Measurements from ENCODE around the gene PATJ. TPM values are rescaled to one million over a fixed set of nuclear protein-coding genes. Genes with fewer than 3 reads are reported as not detected.

The PATJ gene
- total and polyA plus RNA-seq, 2 donors (not counting 3 experiments of a cell fraction or from before 2014, with no cell fraction given): 1.1 to 3.0 TPM

GRCh38 chr1:62034790-62035189, 292.5 kb downstream of the PATJ start:
- Histone ChIP-seq H3K9me1 (replicated peaks; ENCODE audit: control insufficient read depth, extremely low read depth, insufficient read depth, low read length) (no peaks in the 10 kb centered on the region), H3K4me3 (replicated peaks in 1 of 3; ENCODE audit: insufficient read depth in 1 of 3, low read depth in 1 of 3, low read length in 3 of 3) (no peak overlapping the region), H3K27ac (ENCODE audit: insufficient read depth, low read depth, low read length) (no peak overlapping the region), H3K4me1 (ENCODE audit: control insufficient read depth, extremely low read depth, insufficient read depth, low read length) (no peaks in the 10 kb centered on the region), H3K9ac (replicated peaks; ENCODE audit: extremely low read depth, insufficient read depth, low read length) (no peak overlapping the region), H3K4me2 (ENCODE audit: insufficient read depth, low read length) (no peak overlapping the region), H3K79me2 (ENCODE audit: control insufficient read depth, insufficient read depth, low read length) (no peaks in the 10 kb centered on the region), H2AFZ (ENCODE audit: low read depth, low read length) (no peak overlapping the region), H3K9me3 (replicated peaks; ENCODE audit: control insufficient read depth, insufficient read depth, low read length) (no peaks in the 10 kb centered on the region), H3K27me3 (ENCODE audit: control insufficient read depth in 2 of 2, insufficient read depth in 2 of 2, low read length in 2 of 2) (no peaks in the 10 kb centered on the region), H4K20me1 (replicated peaks; ENCODE audit: control insufficient read depth, extremely low read depth, insufficient read depth, low read length) (no peaks in the 10 kb centered on the region), H3K36me3 (ENCODE audit: control insufficient read depth in 2 of 2, extremely low read depth in 1 of 2, insufficient read depth in 2 of 2, low read length in 2 of 2) (no peaks in the 10 kb centered on the region)
- TF ChIP-seq, protein P1, sequence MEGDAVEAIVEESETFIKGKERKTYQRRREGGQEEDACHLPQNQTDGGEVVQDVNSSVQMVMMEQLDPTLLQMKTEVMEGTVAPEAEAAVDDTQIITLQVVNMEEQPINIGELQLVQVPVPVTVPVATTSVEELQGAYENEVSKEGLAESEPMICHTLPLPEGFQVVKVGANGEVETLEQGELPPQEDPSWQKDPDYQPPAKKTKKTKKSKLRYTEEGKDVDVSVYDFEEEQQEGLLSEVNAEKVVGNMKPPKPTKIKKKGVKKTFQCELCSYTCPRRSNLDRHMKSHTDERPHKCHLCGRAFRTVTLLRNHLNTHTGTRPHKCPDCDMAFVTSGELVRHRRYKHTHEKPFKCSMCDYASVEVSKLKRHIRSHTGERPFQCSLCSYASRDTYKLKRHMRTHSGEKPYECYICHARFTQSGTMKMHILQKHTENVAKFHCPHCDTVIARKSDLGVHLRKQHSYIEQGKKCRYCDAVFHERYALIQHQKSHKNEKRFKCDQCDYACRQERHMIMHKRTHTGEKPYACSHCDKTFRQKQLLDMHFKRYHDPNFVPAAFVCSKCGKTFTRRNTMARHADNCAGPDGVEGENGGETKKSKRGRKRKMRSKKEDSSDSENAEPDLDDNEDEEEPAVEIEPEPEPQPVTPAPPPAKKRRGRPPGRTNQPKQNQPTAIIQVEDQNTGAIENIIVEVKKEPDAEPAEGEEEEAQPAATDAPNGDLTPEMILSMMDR (IDR thresholded peaks at IDR 0.05; ENCODE audit: extremely low read depth in 1 of 2, insufficient read depth in 1 of 2, low read depth in 1 of 2, low read length in 2 of 2): no peak
- TF ChIP-seq MYC (IDR thresholded peaks at IDR 0.05; ENCODE audit: low read depth, low read length): no peak
- TF ChIP-seq POLR2AphosphoS5 (IDR thresholded peaks at IDR 0.05; ENCODE audit: insufficient read depth, low read depth, low read length): no peak
- ChIA-PET CTCF (interaction anchor here (1.0 to 1.1 kb wide), 2 partner anchors 18 to 34 kb away, joined by 3 read pairs; no protein-coding TSS in a partner anchor), POLR2A (no interaction called here)
- FAIRE-seq (no peak), DNase-seq (ENCODE audit: low read depth, low spot score) (no peak)
- intact Hi-C loops (cut with micrococcal nuclease): no loop called here
- dilution Hi-C loops (cut with MboI; ENCODE audit: extremely low pct_ligation_motif_present, low sequenced_read_pairs): no loop called here
- no TSS peak for BruUV-seq (replicated peaks)

DNA sequence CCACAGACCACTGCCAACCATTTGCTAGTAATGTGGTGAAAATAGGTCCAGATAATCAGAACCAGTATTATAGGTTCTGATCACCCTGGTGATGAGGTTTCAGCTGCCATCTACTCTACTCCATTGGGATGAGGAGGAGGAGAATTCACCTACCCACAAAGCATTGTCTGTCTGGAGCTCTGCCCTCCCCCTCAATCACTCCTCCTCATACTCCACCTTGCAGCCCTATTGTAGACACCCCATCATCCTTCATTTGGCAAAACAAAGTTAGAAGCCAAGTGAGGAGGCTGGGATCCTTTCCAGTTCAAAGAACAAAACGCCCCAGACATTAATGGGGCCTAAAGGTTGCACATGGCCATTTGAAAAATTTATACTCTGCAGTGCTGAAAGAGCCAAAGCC, 295.0 kb downstream of the PATJ start:
- H3K27me3 ChIP-seq (ENCODE audit: control insufficient read depth in 2 of 2, insufficient read depth in 2 of 2, low read length in 2 of 2): no peaks in the 10 kb centered on the region
- H3K4me1 ChIP-seq (ENCODE audit: control insufficient read depth, extremely low read depth, insufficient read depth, low read length): no peaks in the 10 kb centered on the region
- H3K4me3 ChIP-seq (replicated peaks in 1 of 3; ENCODE audit: insufficient read depth in 1 of 3, low read depth in 1 of 3, low read length in 3 of 3): no peak overlapping the region
- no peak overlapping the region for H3K27ac ChIP-seq (ENCODE audit: insufficient read depth, low read depth, low read length)
- TF ChIP-seq POLR2A (IDR thresholded peaks at IDR 0.05; ENCODE audit: low read depth, low read length) (no peak), JUN (IDR thresholded peaks at IDR 0.05; ENCODE audit: borderline replicate concordance, insufficient read depth, insufficient read length, low read depth) (no peak), EZH2 (IDR thresholded peaks at IDR 0.05; ENCODE audit: borderline replicate concordance, low read depth, low read length, severe bottlenecking) (no peak), POLR2AphosphoS5 (IDR thresholded peaks at IDR 0.05; ENCODE audit: insufficient read depth, low read depth, low read length) (no peak), FOS (IDR thresholded peaks at IDR 0.05; ENCODE audit: borderline replicate concordance, insufficient read depth, low read length) (no peak)
- TF ChIP-seq, protein P2, sequence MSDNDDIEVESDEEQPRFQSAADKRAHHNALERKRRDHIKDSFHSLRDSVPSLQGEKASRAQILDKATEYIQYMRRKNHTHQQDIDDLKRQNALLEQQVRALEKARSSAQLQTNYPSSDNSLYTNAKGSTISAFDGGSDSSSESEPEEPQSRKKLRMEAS (IDR thresholded peaks at IDR 0.05; ENCODE audit: insufficient read depth, insufficient read length): no peak
- no peaks in the 10 kb centered on the region for H3K9me3 ChIP-seq (replicated peaks; ENCODE audit: control insufficient read depth, insufficient read depth, low read length)
- no peak overlapping the region for H3K9ac ChIP-seq (replicated peaks; ENCODE audit: extremely low read depth, insufficient read depth, low read length)
- ChIA-PET CTCF (interaction anchor here (1.5 kb wide), 1 partner anchor 17 kb away, joined by 3 read pairs; no protein-coding TSS in a partner anchor), POLR2A (no interaction called here)
- intact Hi-C loops (cut with micrococcal nuclease) (no loop called here), dilution Hi-C loops (cut with MboI; ENCODE audit: extremely low pct_ligation_motif_present, low sequenced_read_pairs) (no loop called here)
- H3K79me2 ChIP-seq (ENCODE audit: control insufficient read depth, insufficient read depth, low read length): no peaks in the 10 kb centered on the region
- H3K9me1 ChIP-seq (replicated peaks; ENCODE audit: control insufficient read depth, extremely low read depth, insufficient read depth, low read length): no peaks in the 10 kb centered on the region
- H4K20me1 ChIP-seq (replicated peaks; ENCODE audit: control insufficient read depth, extremely low read depth, insufficient read depth, low read length): no peaks in the 10 kb centered on the region
- no peak overlapping the region for H3K4me2 ChIP-seq (ENCODE audit: insufficient read depth, low read length)
- FAIRE-seq (no peak), DNase-seq (ENCODE audit: low read depth, low spot score) (no peak)
- no peaks in the 10 kb centered on the region for H3K36me3 ChIP-seq (ENCODE audit: control insufficient read depth in 2 of 2, extremely low read depth in 1 of 2, insufficient read depth in 2 of 2, low read length in 2 of 2)
- BruUV-seq (replicated peaks): no TSS peak
- no peak overlapping the region for H2AFZ ChIP-seq (ENCODE audit: low read depth, low read length)

All from endothelial cell of umbilical vein (primary cell).